MM.1S (cell line): Measurements from ENCODE around the gene SYNGR4.
"Not testable (repeated sequence)": the region's sequence is repeated elsewhere in the genome, so short reads cannot be mapped to it uniquely, and the experiment has no call there.

Source experiments
- CTCF ChIP-seq: fragments of 300-600 bp; sonication (generic); IDR thresholded peaks from 2 replicates; pipeline ENCODE4 v1.5.1; 2016; ENCODE audit warnings: antibody characterized with exemption, low read length, mixed read lengths
- EZH2 ChIP-seq: fragments of 300-600 bp; sonication (generic); optimal IDR thresholded peaks from 2 replicates; pipeline ENCODE3; 2017; ENCODE audit warnings: low read depth, mild to moderate bottlenecking, antibody characterized with exemption, low read length, mixed read lengths
- EZH2phosphoT487 ChIP-seq: fragments of 300-600 bp; sonication (generic); IDR thresholded peaks from 2 replicates; pipeline ENCODE4 v1.6.1; 2018; ENCODE audit warnings: antibody characterized with exemption, low read length

GRCh38 chr19:48371771-48372170 is 7.6 kb downstream of the SYNGR4 start:
- TF ChIP-seq CTCF, EZH2phosphoT487, EZH2: not testable (repeated sequence)
